Lower lobe of right lung (tissue), 2 donors: Measurements from ENCODE around the gene F2RL1. TPM values are rescaled to one million over a fixed set of nuclear protein-coding genes. Genes with fewer than 3 reads are reported as not detected.
A peak's percentile ranks its signal among the peaks of the same experiment; 100 is the strongest.
"Not testable (repeated sequence)": the region's sequence is repeated elsewhere in the genome, so short reads cannot be mapped to it uniquely, and the experiment has no call there.

Experiments used
- ATAC-seq, 2 donors: fragments of 200-7000 bp; cut with Tn5 transposase; one replicate each; pipeline ENCODE4 v1.9.1; 2020 to 2022; ENCODE audit warnings: mild to moderate bottlenecking in 2 of 2, moderate library complexity in 2 of 2
- DNase-seq: peaks from one replicate; pipeline ENCODE4 v3.0.0-alpha.2; 2020
- H3K27ac ChIP-seq: fragments of 200-600 bp; one replicate; pipeline ENCODE4 v1.8.0; 2022
- H3K27me3 ChIP-seq: fragments of 200-600 bp; one replicate; pipeline ENCODE4 v1.8.0; 2022; ENCODE audit warnings: low read depth
- H3K36me3 ChIP-seq: fragments of 200-600 bp; one replicate; pipeline ENCODE4 v1.8.0; 2022; ENCODE audit warnings: mild to moderate bottlenecking
- H3K4me1 ChIP-seq: fragments of 200-600 bp; one replicate; pipeline ENCODE4 v1.8.0; 2022
- H3K4me3 ChIP-seq: fragments of 200-600 bp; one replicate; pipeline ENCODE4 v1.8.0; 2022; ENCODE audit warnings: mild to moderate bottlenecking
- H3K9me3 ChIP-seq: fragments of 200-600 bp; one replicate; pipeline ENCODE4 v1.8.0; 2022
- intact Hi-C: fragments of 100-400 bp; cut with DNase I; formaldehyde crosslinking; loops from one replicate; pipeline ENCODE4 v1.11.0; 2022
- total RNA-seq: library from RNA; stranded (reverse); fragmentation: NEBNext Ultra II Directional; extraction: Animal tissue kit (Norgen Biotek cat#: 25700); gene quantifications from one replicate; pipeline ENCODE4 v1.2.1, GENCODE V29; 2021
- TF ChIP-seq, protein P1 (sequence below): fragments of 200-600 bp; IDR thresholded peaks from one replicate; pipeline ENCODE4 v1.8.0; 2022; ENCODE audit warnings: antibody characterized with exemption, mild to moderate bottlenecking
- donor health status: DM: no; HTN: yes; CAD: no; lungs with severe emphysema.

Gene F2RL1
- total RNA-seq, 1 donor from 2014 or later, result 5.9 TPM

DNA sequence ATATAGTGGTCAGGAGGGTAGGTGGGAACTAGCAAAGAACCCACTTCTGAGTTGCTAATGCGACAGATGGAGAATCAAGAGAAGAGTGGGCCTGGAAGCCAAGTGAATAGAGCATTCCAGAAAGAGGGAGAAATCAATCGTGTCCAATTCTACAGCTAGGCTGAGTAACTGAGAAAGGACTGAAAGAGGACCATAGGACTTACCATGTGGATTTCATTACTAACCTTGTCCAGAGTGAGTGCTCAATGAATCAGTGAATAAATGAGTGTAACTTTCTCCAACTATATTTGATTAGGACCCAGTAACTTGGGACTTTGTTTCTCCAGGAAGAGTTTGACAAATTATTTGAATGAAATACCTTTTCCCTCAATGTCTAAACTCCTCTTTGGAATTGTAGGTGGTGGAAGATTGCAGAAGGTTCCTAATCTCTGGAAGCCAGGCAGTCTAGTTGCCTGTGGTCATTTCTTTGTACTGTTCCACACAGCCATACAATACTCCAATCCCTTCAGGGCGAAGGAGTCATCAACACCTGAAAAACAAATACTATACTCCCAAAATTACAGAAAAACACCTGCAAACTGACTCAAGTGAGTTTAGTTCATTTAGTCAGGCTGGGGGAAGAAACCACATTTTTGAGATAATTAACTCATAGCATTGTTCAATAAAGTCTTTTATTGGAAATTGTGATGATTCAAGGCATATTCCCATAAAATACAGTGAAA is 2.6 kb upstream of the F2RL1 start:
- Histone ChIP-seq H3K4me3 (no peak overlapping the region), H3K9me3 (no peaks in the 10 kb centered on the region), H3K27ac (no peak overlapping the region), H3K4me1 (peaks cover 20% of the 10 kb centered on the region), H3K27me3 (peaks cover 21% of the 10 kb centered on the region), H3K36me3 (no peaks in the 10 kb centered on the region)
- TF ChIP-seq, protein P1, sequence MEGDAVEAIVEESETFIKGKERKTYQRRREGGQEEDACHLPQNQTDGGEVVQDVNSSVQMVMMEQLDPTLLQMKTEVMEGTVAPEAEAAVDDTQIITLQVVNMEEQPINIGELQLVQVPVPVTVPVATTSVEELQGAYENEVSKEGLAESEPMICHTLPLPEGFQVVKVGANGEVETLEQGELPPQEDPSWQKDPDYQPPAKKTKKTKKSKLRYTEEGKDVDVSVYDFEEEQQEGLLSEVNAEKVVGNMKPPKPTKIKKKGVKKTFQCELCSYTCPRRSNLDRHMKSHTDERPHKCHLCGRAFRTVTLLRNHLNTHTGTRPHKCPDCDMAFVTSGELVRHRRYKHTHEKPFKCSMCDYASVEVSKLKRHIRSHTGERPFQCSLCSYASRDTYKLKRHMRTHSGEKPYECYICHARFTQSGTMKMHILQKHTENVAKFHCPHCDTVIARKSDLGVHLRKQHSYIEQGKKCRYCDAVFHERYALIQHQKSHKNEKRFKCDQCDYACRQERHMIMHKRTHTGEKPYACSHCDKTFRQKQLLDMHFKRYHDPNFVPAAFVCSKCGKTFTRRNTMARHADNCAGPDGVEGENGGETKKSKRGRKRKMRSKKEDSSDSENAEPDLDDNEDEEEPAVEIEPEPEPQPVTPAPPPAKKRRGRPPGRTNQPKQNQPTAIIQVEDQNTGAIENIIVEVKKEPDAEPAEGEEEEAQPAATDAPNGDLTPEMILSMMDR, result no peak
- intact Hi-C loops, result no loop called here
- DNase-seq (no peak), ATAC-seq (no peak)

DNA sequence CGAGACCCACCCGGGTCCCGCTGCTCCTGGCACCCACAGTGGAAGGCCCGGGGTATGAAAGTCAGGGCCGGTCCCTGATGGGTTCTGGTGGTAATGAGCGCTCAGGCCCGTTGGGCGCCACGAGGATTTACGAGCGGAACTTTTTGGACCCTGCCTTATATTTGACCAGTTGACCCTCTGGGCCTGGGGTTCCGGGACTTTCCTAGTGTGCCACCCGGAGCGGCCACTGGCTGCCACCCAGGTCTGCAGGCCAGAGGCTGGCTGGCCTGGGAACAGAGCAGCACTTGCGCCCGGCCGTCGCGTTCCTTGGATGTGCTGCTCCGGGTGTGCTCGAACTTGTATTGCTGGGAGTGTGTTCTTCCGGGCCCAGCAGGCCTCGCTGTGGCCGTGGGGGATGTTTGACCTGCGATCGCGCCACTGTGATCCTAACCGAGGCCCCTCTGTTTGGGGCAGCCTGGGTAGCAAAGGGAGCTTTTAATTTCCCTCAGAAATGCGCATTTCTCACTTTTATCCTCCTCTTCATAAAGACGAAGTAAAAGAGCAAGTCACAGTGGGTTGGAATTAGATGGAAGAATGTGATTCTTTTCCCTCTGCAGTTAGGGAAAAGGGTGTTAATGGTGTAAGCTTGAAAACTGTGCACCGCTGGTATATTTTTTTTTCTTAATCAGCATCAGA is 1.2 kb downstream of the F2RL1 start:
- H3K36me3 ChIP-seq, result no peaks in the 10 kb centered on the region
- H3K4me3 ChIP-seq, result peak overlapping the region; percentile 76
- ATAC-seq (peak; percentile 40), DNase-seq (peak; percentile 57)
- TF ChIP-seq, protein P1, result no peak
- peaks cover 21% of the 10 kb centered on the region for H3K27me3 ChIP-seq
- no peaks in the 10 kb centered on the region for H3K9me3 ChIP-seq
- peak overlapping the region; percentile 59 for H3K27ac ChIP-seq
- intact Hi-C loops, result no loop called here
- peaks cover 20% of the 10 kb centered on the region for H3K4me1 ChIP-seq

DNA sequence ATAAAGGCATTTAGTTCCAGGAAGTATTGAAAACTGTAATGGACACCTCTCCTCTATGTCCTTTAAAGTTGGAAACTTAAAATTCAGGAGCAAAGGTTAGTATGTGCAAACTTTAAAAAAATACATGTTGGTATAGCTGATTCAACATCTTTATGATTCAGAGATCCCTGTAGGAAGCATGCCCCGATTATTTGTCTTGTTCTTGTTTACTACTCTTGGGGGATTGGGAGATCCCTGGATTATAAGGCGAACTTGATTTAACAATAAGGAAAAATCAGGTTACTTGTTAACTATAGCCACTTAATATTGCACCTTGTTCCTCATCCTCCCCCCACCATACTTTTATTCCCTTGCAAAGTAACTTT is 1.7 kb downstream of the F2RL1 start:
- peak overlapping the region; percentile 76 for H3K4me3 ChIP-seq
- no peak overlapping the region for H3K27ac ChIP-seq
- ATAC-seq, result no peak
- TF ChIP-seq, protein P1, result no peak
- H3K9me3 ChIP-seq, result no peaks in the 10 kb centered on the region
- no peak for DNase-seq
- H3K27me3 ChIP-seq, result peaks cover 21% of the 10 kb centered on the region
- no peaks in the 10 kb centered on the region for H3K36me3 ChIP-seq
- intact Hi-C loops, result no loop called here
- H3K4me1 ChIP-seq, result peaks cover 20% of the 10 kb centered on the region

DNA sequence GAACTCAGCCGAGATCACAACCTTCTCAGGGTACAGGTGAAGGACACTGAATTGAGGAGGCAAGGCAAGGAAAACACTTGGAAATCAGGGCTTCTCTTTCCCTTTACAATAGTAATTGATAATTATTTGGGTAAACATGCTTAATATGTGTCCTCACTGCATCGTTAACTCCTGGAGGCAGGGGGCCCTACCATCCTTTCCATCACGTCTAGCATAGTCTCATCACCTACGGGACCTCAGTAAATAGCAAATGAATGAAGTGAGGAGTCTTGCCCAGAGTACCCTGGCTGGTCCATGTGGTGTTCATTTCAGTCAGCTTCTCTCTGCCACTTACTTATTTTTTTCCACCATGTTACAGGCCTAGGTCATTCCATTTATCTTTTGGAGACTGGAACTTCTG is 2.3 kb downstream of the F2RL1 start:
- peaks cover 20% of the 10 kb centered on the region for H3K4me1 ChIP-seq
- intact Hi-C loops, result no loop called here
- H3K4me3 ChIP-seq, result no peak overlapping the region
- TF ChIP-seq, protein P1, result no peak
- ATAC-seq, result no peak
- H3K9me3 ChIP-seq, result no peaks in the 10 kb centered on the region
- no peak overlapping the region for H3K27ac ChIP-seq
- DNase-seq, result no peak
- H3K27me3 ChIP-seq, result peaks cover 21% of the 10 kb centered on the region
- H3K36me3 ChIP-seq, result no peaks in the 10 kb centered on the region

DNA sequence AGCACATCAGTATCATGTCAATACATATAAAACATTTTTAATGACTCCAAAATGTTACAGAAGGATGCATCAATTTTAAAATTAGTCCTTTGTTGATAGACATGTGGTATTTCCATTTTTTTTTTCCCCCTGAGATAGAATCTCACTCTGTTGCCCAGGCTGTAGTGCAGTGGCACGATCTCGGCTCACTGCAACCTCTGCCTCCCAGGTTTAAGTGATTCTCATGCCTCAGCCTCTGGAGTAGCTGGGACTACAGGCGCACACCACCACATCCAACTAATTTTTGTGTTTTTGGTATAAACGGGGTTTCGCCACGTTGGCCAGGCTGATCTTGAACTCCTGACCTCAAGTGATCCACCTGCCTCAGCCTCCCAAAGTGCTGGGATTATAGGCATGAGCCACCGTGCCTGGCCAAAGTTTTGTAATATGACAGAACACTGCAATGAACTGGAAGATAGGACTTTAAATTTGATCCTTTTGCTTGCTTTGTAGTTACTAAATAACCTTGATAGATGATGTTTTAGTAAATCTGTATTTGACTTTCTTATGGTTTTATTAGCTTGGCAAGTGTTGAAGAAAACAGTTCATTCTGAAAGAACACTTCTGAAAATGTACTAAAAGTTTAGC is 3.4 kb downstream of the F2RL1 start:
- H3K4me3 ChIP-seq, H3K9me3 ChIP-seq, H3K27ac ChIP-seq, DNase-seq, intact Hi-C loops, ATAC-seq, H3K36me3 ChIP-seq: not testable (repeated sequence)
- Histone ChIP-seq H3K4me1 (peaks cover 20% of the 10 kb centered on the region), H3K27me3 (peaks cover 21% of the 10 kb centered on the region)

DNA sequence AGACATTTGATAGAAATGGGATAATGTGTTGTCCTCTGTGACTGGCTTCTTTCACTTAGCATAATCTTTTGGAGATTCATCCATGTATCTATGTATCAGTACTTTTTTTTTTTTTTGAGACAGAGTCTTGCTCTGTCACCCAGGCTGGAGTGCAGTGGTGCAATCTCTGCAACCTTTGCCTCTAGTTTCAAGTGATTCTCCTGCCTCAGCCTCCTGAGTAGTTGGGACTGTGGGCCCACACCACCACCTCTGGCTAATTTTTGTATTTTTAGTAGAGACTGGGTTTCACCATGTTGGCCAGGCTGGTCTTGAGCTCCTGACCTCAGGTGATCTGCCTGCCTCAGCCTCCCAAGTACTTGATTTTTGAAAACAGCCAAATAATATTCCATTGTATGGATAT is 7.6 kb downstream of the F2RL1 start:
- intact Hi-C loops, H3K4me1 ChIP-seq, H3K36me3 ChIP-seq, ATAC-seq, DNase-seq, H3K4me3 ChIP-seq, H3K27ac ChIP-seq, H3K27me3 ChIP-seq, H3K9me3 ChIP-seq: not testable (repeated sequence)
